IMR-90 (cell line): ENCODE results near the gene DSCAML1. TPM values are rescaled to one million over a fixed set of nuclear protein-coding genes. Genes with fewer than 3 reads are reported as not detected.

Source experiments
- ATAC-seq: fragments of 200-7000 bp; cut with Tn5 transposase; 2 replicates; pipeline ENCODE4 v1.9.1; 2020; ENCODE audit warnings: low read depth, mild to moderate bottlenecking, moderate library complexity
- BruUV-seq: library from RNA; stranded (reverse); fragments of 400-500 nt; replicated peaks from 2 replicates; lab custom pipeline; 2021; lab: Mats Ljungman, UMichigan
- CTCF ChIA-PET: fragments of 300-600 bp; formaldehyde crosslinking; extraction: SDS; loops from one replicate; lab custom pipeline; 2021; ENCODE audit warnings: antibody characterized with exemption; lab: Yijun Ruan, JAX
- POLR2A ChIA-PET: fragments of 300-600 bp; sonication (Branson Sonifier 250); formaldehyde crosslinking; loops from one replicate; lab custom pipeline; 2022; ENCODE audit warnings: antibody characterized with exemption; ENCODE audit not compliant: unreplicated experiment; lab: Charles Lee
- DNase-seq: peaks from one replicate; pipeline ENCODE4 v3.0.0; 2013
- H2AFZ ChIP-seq: replicated peaks from 2 replicates; pipeline ENCODE3; 2013; ENCODE audit warnings: low read length, mild to moderate bottlenecking; ENCODE audit not compliant: poor library complexity
- H2AK5ac ChIP-seq: 2 replicates; pipeline ENCODE4 v1.6.1; 2013; ENCODE audit warnings: low read depth, low read length, inconsistent platforms
- H2AK9ac ChIP-seq: replicated peaks from 2 replicates; pipeline ENCODE3; 2013; ENCODE audit warnings: mild to moderate bottlenecking, low read depth, low read length, moderate library complexity; ENCODE audit not compliant: poor library complexity
- H2BK120ac ChIP-seq: 2 replicates; pipeline ENCODE4 v1.6.1; 2013; ENCODE audit warnings: low read depth, low read length, inconsistent platforms
- H2BK15ac ChIP-seq: 3 replicates; pipeline ENCODE4 v1.6.1; 2013; ENCODE audit warnings: low read depth, low read length, inconsistent platforms
- H2BK20ac ChIP-seq: 2 replicates; pipeline ENCODE4 v1.6.1; 2013; ENCODE audit warnings: low read depth, mild to moderate bottlenecking, inconsistent platforms, low read length, moderate library complexity
- H2BK5ac ChIP-seq: 2 replicates; pipeline ENCODE4 v1.6.1; 2013; ENCODE audit warnings: mild to moderate bottlenecking, low read depth, low read length, inconsistent platforms; ENCODE audit not compliant: poor library complexity, severe bottlenecking
- H3K14ac ChIP-seq: replicated peaks from 2 replicates; pipeline ENCODE4 v1.6.1; 2013; ENCODE audit warnings: low read depth, low read length, inconsistent platforms
- H3K18ac ChIP-seq: 2 replicates; pipeline ENCODE4 v1.6.1; 2013; ENCODE audit warnings: low read depth, low read length, control low read depth
- H3K23ac ChIP-seq: 2 replicates; pipeline ENCODE4 v1.6.1; 2013; ENCODE audit warnings: low read depth, low read length, inconsistent platforms
- H3K27ac ChIP-seq: 2 replicates; pipeline ENCODE4 v1.5.1; 2013; ENCODE audit warnings: mild to moderate bottlenecking, control low read depth, low read length; ENCODE audit not compliant: insufficient read depth
- H3K27me3 ChIP-seq: 2 replicates; pipeline ENCODE4 v1.6.1; 2013; ENCODE audit warnings: low read length; ENCODE audit not compliant: control insufficient read depth, insufficient read depth
- H3K36me3 ChIP-seq: 2 replicates; pipeline ENCODE4 v1.6.1; 2013; ENCODE audit warnings: low read length, mixed read lengths; ENCODE audit not compliant: control insufficient read depth, insufficient read depth
- H3K4ac ChIP-seq: 2 replicates; pipeline ENCODE4 v1.6.1; 2013; ENCODE audit warnings: low read depth, low read length, inconsistent platforms
- H3K4me1 ChIP-seq: 2 replicates; pipeline ENCODE4 v1.6.1; 2013; ENCODE audit warnings: low read length, mixed read lengths; ENCODE audit not compliant: control insufficient read depth, insufficient read depth
- H3K4me2 ChIP-seq: 2 replicates; pipeline ENCODE4 v1.6.1; 2013; ENCODE audit warnings: low read depth, mild to moderate bottlenecking, control low read depth, low read length, moderate library complexity
- H3K4me3 ChIP-seq: 2 replicates; pipeline ENCODE4 v1.5.1; 2013; ENCODE audit warnings: low read depth, mild to moderate bottlenecking, control low read depth, low read length, moderate library complexity; ENCODE audit not compliant: insufficient read depth
- H3K56ac ChIP-seq: 2 replicates; pipeline ENCODE4 v1.6.1; 2013; ENCODE audit warnings: low read length, inconsistent platforms; ENCODE audit not compliant: insufficient read depth; ENCODE audit errors: extremely low read depth
- H3K79me1 ChIP-seq, 2 experiments: 2 replicates each; pipeline ENCODE4 v1.6.1; 2013; ENCODE audit warnings: low read length in 2 of 2, inconsistent platforms in 1 of 2, low read depth in 1 of 2
- H3K9ac ChIP-seq: 2 replicates; pipeline ENCODE4 v1.6.1; 2013; ENCODE audit warnings: low read depth, low read length, control low read depth
- H3K9me1 ChIP-seq: 2 replicates; pipeline ENCODE4 v1.6.1; 2013; ENCODE audit warnings: low read length, inconsistent platforms; ENCODE audit not compliant: insufficient read depth
- H3K9me3 ChIP-seq: 2 replicates; pipeline ENCODE4 v1.6.1; 2013; ENCODE audit warnings: low read length; ENCODE audit not compliant: control insufficient read depth, insufficient read depth
- H4K20me1 ChIP-seq: 2 replicates; pipeline ENCODE4 v1.6.1; 2013; ENCODE audit warnings: low read length, inconsistent platforms; ENCODE audit not compliant: insufficient read depth
- H4K5ac ChIP-seq: 2 replicates; pipeline ENCODE4 v1.6.1; 2013; ENCODE audit warnings: mild to moderate bottlenecking, low read depth, low read length, control low read depth
- H4K8ac ChIP-seq, 2 experiments: 2 replicates each; pipeline ENCODE4 v1.6.1; 2013; ENCODE audit warnings: low read depth in 2 of 2, low read length in 2 of 2, control low read depth in 1 of 2, inconsistent platforms in 1 of 2
- H4K91ac ChIP-seq: 2 replicates; pipeline ENCODE4 v1.6.1; 2013; ENCODE audit warnings: low read depth, low read length, inconsistent platforms; ENCODE audit not compliant: insufficient read depth
- BHLHE40 ChIP-seq: fragments of 150-350 bp; IDR thresholded peaks from 2 replicates; pipeline ENCODE4 v1.6.1; 2016; ENCODE audit warnings: mild to moderate bottlenecking, low read depth, low read length
- CHD1 ChIP-seq: IDR thresholded peaks from 2 replicates; pipeline ENCODE4 v1.6.1; 2012; ENCODE audit warnings: low read depth, low read length, improper control_type of control experiment
- FOS ChIP-seq: fragments of 150-350 bp; IDR thresholded peaks from 2 replicates; pipeline ENCODE4 v1.6.1; 2016; ENCODE audit warnings: low read depth, low read length
- MAFK ChIP-seq: IDR thresholded peaks from 2 replicates; pipeline ENCODE4 v1.6.1; 2012; ENCODE audit warnings: low read depth, low read length, improper control_type of control experiment
- MAZ ChIP-seq: IDR thresholded peaks from 2 replicates; pipeline ENCODE4 v1.6.1; 2012; ENCODE audit warnings: low read depth, mild to moderate bottlenecking, low read length, improper control_type of control experiment, moderate library complexity, borderline replicate concordance
- MXI1 ChIP-seq: IDR thresholded peaks from 2 replicates; pipeline ENCODE4 v1.6.1; 2012; ENCODE audit warnings: low read depth, mild to moderate bottlenecking, low read length, moderate library complexity, borderline replicate concordance
- NFE2L2 ChIP-seq: fragments of 150-350 bp; IDR thresholded peaks from 2 replicates; pipeline ENCODE4 v1.6.1; 2016; ENCODE audit warnings: low read depth, mild to moderate bottlenecking, low read length
- RAD21 ChIP-seq: IDR thresholded peaks from 2 replicates; pipeline ENCODE4 v1.6.1; 2012; ENCODE audit warnings: low read length, improper control_type of control experiment
- RCOR1 ChIP-seq: IDR thresholded peaks from 2 replicates; pipeline ENCODE4 v1.6.1; 2012; ENCODE audit warnings: mild to moderate bottlenecking, low read length, improper control_type of control experiment; ENCODE audit not compliant: insufficient replicate concordance
- RFX5 ChIP-seq: IDR thresholded peaks from 2 replicates; pipeline ENCODE4 v1.8.0; 2012; ENCODE audit warnings: low read depth, mild to moderate bottlenecking, low read length, moderate library complexity
- SMC3 ChIP-seq: fragments of 150-350 bp; IDR thresholded peaks from 2 replicates; pipeline ENCODE4 v1.6.1; 2016; ENCODE audit warnings: low read depth, mild to moderate bottlenecking, antibody characterized with exemption, low read length, moderate library complexity
- WGBS, 2 experiments: methylation state at CpG; one replicate each; pipeline versions ENCODE4 v1.1.5 to v1.1.7; 2013; ENCODE audit warnings: missing lambda C conversion rate in 2 of 2; ENCODE audit not compliant: insufficient read length in 1 of 2; ENCODE audit errors: extremely low coverage in 2 of 2; 5-methylcytosine and 5-hydroxymethylcytosine counted together
- dilution Hi-C: fragments of 300-500 bp; cut with HindIII; formaldehyde crosslinking; loops from one replicate; pipeline ENCODE4 v1.14.3; 2018; ENCODE audit warnings: low sequenced_read_pairs; ENCODE audit not compliant: unreplicated experiment
- in situ Hi-C: fragments of 300-500 bp; cut with MboI; formaldehyde crosslinking; loops from 3 replicates; pipeline ENCODE4 v1.14.3; 2019; ENCODE audit warnings: low sequenced_read_pairs, inconsistent platforms, mixed read lengths
- intact Hi-C: fragments of 100-400 bp; cut with micrococcal nuclease; formaldehyde crosslinking; loops from 2 replicates; pipeline ENCODE4 v1.10.0; 2022
- polyA plus RNA-seq, 3 experiments: library from polyadenylated mRNA; depleted of rRNA; stranded (reverse); fragments of >200 nt; gene quantifications; 2 replicates each; pipeline ENCODE4 v1.2.3, GENCODE V29; 2012; ENCODE audit warnings: low replicate concordance in 1 of 3
- total RNA-seq: library from RNA; depleted of rRNA; stranded (reverse); fragments of >200 nt; gene quantifications from 2 replicates; pipeline ENCODE4 v1.2.3, GENCODE V29; 2012
- TF ChIP-seq, protein P1 (sequence below): fragments of 150-350 bp; IDR thresholded peaks from 2 replicates; pipeline ENCODE4 v1.6.1; 2017; ENCODE audit warnings: mild to moderate bottlenecking, antibody characterized with exemption, low read length, low read depth
- TF ChIP-seq, protein P2 (sequence below): fragments of 150-350 bp; IDR thresholded peaks from 2 replicates; pipeline ENCODE4 v1.6.1; 2016; ENCODE audit warnings: low read depth, mild to moderate bottlenecking, low read length, moderate library complexity, borderline replicate concordance

Gene DSCAML1
- total and polyA plus RNA-seq, 2 of the 4 experiments (the other 2 are of a cell fraction) = not detected

DNA sequence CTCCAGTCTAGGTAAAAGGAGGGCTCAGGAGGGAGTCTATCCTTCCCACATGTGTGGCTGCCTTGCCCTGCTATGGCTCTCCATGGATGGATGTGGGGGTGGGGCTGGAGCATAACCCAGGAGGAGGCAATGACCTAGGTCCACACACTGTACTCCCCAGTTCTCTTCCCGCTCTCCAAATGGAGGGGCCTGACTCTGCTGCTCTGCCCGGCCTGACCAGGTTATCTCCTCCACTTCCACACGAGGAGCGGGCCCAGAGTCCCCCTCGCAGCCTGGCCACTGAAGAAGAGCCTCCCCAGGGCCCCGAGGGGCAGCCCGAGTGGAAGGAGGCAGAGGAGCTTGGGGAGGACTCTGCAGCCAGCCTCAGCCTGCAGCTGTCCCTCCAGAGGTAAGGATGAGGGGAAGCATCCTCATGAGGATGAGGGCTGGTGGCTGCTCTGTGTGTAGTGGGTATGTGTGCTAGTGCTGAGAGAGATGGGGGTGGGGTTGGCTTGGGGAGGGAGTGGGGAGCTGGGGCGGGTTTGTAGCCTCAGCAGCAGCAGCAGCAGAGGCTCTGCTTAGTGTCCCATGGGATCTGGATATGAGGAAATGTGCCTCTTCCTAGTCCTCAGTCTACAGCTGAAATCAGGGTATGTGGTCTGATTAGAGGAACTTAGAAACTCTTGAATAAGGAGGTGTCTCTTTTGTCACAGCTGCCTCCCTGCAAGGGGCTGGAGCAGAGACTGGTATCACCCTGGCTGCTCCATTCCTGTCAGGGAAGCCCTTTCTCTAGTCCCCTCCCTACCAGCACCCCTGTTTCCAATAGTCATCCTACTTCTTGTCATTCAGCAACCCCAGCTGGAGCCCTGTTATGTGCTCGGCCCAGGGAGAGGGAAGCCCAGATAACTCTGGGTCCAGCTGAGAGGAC lies 415.3 kb downstream of the DSCAML1 start (continued):
- TF ChIP-seq RCOR1 (no peak), MXI1 (no peak)

DNA sequence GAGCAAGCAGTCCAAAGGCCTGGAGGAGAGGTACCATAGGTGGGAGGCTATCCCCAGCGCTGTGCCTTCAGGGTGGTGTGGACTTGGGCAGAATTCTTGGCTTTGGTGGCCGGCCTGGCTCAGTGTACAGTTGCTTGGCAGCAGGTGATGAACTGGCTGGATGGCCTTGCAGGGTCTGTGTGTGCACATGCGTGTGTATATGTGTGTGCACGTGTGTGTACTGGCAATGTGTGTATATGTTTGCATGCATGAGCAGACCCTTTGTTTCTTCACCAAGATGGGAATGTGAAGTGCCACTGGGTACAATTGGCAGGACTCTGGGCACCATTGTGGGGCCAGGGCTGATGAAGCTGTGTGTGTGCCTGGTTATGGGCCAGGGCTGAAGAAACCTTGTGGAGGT lies 416.3 kb downstream of the DSCAML1 start:
- Histone ChIP-seq H3K23ac (no peak overlapping the region), H3K9ac (no peak overlapping the region), H3K4me2 (no peak overlapping the region), H2AK5ac (no peak overlapping the region), H2AK9ac (no peak overlapping the region), H3K4me1 (peaks cover 4% of the 10 kb centered on the region; the same call in 1 of the 2 replicates), H3K4ac (no peak overlapping the region), H4K20me1 (0 out of 2 replicates have a peak, but pooled peaks cover 6% of the 10 kb centered on the region), H3K27ac (no peak overlapping the region), H3K18ac (no peak overlapping the region), H3K36me3 (peaks cover 51% of the 10 kb centered on the region), H4K91ac (no peak overlapping the region), H4K8ac (no peak overlapping the region), H3K9me3 (no peaks in the 10 kb centered on the region), H3K9me1 (peaks cover 11% of the 10 kb centered on the region), H3K4me3 (no peak overlapping the region), H3K79me1 (peaks cover 0 to 9% of the 10 kb centered on the region in 2 experiments; a peak in 1 of 4 replicates), H3K27me3 (no peaks in the 10 kb centered on the region), H3K56ac (no peak overlapping the region), H2BK120ac (no peak overlapping the region), H2BK15ac (no peak overlapping the region), H3K14ac (no peak overlapping the region), H2BK5ac (no peak overlapping the region), H2AFZ (no peak overlapping the region), H2BK20ac (no peak overlapping the region), H4K5ac (no peak overlapping the region)
- in situ Hi-C loops = no loop called here
- no TSS peak for BruUV-seq
- DNase-seq (no peak), ATAC-seq (no peak)
- ChIA-PET POLR2A (no interaction called here), CTCF (no interaction called here)
- dilution Hi-C loops = no loop called here
- 89% methylated on average over 4 of the region's 4 CpGs; no CpG with 5 or more reads in 1 of the 2 experiments for WGBS, 2 experiments
- intact Hi-C loops = loop anchor here (10.0 kb wide), 1 partner anchor 636 kb away; no protein-coding TSS in a partner anchor
- TF ChIP-seq FOS (no peak), RFX5 (no peak), SMC3 (no peak), CHD1 (no peak), BHLHE40 (no peak), RCOR1 (no peak), MAZ (no peak), RAD21 (no peak), MAFK (no peak), NFE2L2 (no peak)
- TF ChIP-seq, protein P1, sequence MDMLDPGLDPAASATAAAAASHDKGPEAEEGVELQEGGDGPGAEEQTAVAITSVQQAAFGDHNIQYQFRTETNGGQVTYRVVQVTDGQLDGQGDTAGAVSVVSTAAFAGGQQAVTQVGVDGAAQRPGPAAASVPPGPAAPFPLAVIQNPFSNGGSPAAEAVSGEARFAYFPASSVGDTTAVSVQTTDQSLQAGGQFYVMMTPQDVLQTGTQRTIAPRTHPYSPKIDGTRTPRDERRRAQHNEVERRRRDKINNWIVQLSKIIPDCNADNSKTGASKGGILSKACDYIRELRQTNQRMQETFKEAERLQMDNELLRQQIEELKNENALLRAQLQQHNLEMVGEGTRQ = no peak
- TF ChIP-seq, protein P2, sequence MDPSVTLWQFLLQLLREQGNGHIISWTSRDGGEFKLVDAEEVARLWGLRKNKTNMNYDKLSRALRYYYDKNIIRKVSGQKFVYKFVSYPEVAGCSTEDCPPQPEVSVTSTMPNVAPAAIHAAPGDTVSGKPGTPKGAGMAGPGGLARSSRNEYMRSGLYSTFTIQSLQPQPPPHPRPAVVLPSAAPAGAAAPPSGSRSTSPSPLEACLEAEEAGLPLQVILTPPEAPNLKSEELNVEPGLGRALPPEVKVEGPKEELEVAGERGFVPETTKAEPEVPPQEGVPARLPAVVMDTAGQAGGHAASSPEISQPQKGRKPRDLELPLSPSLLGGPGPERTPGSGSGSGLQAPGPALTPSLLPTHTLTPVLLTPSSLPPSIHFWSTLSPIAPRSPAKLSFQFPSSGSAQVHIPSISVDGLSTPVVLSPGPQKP = no peak
